ENCODE measurements around the gene ETS2.

Gene ETS2

DNA sequence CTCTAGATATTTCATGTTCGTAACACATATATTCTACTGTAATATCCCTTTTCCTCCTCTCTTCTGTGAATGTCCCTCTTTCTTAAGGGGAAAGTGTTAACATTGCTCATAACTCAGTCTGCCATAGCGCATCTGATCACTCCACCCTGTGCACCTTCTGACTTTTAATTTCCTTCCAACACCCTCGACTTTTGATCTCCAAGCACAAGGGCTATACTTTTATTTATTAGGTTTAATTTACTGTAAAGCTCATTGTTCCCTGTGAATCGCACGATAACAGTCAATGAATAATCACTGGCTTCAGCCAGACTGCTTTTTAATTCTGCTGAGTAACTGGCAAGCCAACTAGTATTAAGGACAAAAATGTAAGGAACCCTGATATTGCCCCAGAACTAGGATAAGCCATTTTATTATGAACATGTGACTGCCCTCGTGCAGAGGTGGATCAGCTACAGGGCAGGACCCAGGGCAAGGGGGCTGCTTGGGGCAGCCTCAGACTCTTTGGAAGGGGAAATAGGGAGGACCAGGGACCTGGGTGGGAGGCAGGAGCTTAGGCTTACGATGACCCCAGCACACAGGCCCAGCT is 2.6 kb upstream of the ETS2 start:
- H3K4me2 ChIP-seq (ENCODE audit: low read depth, low read length, poor library complexity, severe bottlenecking), result no peak overlapping the region
- TF ChIP-seq, protein P1, sequence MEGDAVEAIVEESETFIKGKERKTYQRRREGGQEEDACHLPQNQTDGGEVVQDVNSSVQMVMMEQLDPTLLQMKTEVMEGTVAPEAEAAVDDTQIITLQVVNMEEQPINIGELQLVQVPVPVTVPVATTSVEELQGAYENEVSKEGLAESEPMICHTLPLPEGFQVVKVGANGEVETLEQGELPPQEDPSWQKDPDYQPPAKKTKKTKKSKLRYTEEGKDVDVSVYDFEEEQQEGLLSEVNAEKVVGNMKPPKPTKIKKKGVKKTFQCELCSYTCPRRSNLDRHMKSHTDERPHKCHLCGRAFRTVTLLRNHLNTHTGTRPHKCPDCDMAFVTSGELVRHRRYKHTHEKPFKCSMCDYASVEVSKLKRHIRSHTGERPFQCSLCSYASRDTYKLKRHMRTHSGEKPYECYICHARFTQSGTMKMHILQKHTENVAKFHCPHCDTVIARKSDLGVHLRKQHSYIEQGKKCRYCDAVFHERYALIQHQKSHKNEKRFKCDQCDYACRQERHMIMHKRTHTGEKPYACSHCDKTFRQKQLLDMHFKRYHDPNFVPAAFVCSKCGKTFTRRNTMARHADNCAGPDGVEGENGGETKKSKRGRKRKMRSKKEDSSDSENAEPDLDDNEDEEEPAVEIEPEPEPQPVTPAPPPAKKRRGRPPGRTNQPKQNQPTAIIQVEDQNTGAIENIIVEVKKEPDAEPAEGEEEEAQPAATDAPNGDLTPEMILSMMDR (IDR thresholded peaks at IDR 0.05; ENCODE audit: insufficient read depth, low read length, poor library complexity, severe bottlenecking), result no peak
- no peak for TF ChIP-seq EZH2phosphoT487 (conservative IDR thresholded peaks at IDR 0.05; ENCODE audit: low read length)

DNA sequence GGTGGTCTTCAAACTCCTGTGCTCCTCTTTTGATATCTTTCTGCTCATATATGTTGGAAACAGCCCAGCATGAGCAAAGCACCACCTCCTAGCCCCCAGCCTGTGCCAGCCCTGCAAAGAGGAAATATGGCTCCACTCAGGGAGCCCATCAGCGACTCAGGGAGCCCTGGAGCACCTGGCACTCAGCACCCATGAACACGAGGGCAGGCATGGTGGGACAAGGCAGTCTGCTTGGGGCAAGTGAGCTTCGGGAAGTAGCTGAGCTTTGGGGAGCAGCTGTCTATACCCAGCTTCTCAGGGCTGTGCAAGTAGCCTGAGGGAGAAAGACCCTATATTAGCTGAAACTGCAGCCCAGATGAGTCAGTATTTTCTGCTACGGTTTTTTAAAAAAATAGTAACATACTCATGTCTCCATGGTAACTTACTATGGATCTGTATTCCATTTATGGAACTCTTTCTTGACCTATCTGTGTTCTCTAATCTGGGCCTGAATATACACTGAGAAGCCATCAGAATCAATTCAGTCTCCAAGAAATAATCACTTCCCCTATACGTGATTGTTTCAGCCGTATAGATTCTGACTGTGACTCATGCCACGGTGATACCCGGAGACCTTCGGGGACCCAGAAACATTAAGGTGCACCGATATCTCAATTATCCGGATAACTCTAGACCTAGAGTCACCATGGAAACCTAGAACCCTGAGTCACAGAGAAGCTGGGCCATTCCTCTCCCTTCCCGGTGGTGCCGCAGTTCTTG is 1.5 kb upstream of the ETS2 start:
- no peak overlapping the region for H3K4me3 ChIP-seq (ENCODE audit: insufficient read depth, low read length, poor library complexity, severe bottlenecking)
- no peaks in the 10 kb centered on the region for H3K9me3 ChIP-seq (ENCODE audit: insufficient read depth, low read length)
- H4K20me1 ChIP-seq (ENCODE audit: low read depth, low read length), result peaks cover 3% of the 10 kb centered on the region; the same call in 1 of the 2 replicates
- peak overlapping the region; percentile 85; the same call in 1 of the 2 replicates for H3K9ac ChIP-seq (ENCODE audit: low read length)
- H3K36me3 ChIP-seq (ENCODE audit: low read length), result no peaks in the 10 kb centered on the region
- peaks cover 9% of the 10 kb centered on the region; the same call in 1 of the 2 replicates for H3F3A ChIP-seq (ENCODE audit: insufficient read depth)
- H3K27ac ChIP-seq (ENCODE audit: low read depth, low read length), result no peak overlapping the region
- H3K9me2 ChIP-seq (replicated peaks; ENCODE audit: insufficient read depth, low read length), result no peaks in the 10 kb centered on the region
- H2AFZ ChIP-seq (ENCODE audit: low read depth, low read length, severe bottlenecking), result peak overlapping the region; percentile 76
- H3K27me3 ChIP-seq (ENCODE audit: low read length), result no peaks in the 10 kb centered on the region
- TF ChIP-seq EZH2phosphoT487 (conservative IDR thresholded peaks at IDR 0.05; ENCODE audit: low read length), result no peak
- TF ChIP-seq, protein P1 (IDR thresholded peaks at IDR 0.05; ENCODE audit: insufficient read depth, low read length, poor library complexity, severe bottlenecking), result no peak
- H3K4me2 ChIP-seq (ENCODE audit: low read depth, low read length, poor library complexity, severe bottlenecking), result peak overlapping the region; percentile 70
- H3K79me2 ChIP-seq (ENCODE audit: insufficient read depth, low read length), result peaks cover 29% of the 10 kb centered on the region

More for the DNA sequence above, 2.6 kb upstream of the ETS2 start:
- H3K9ac ChIP-seq (ENCODE audit: low read length), result no peak overlapping the region
- H4K20me1 ChIP-seq (ENCODE audit: low read depth, low read length), result peaks cover 3% of the 10 kb centered on the region; the same call in 1 of the 2 replicates
- H3K27ac ChIP-seq (ENCODE audit: low read depth, low read length), result no peak overlapping the region
- H2AFZ ChIP-seq (ENCODE audit: low read depth, low read length, severe bottlenecking), result no peak overlapping the region
- H3K9me3 ChIP-seq (ENCODE audit: insufficient read depth, low read length), result no peaks in the 10 kb centered on the region
- no peaks in the 10 kb centered on the region for H3K9me2 ChIP-seq (replicated peaks; ENCODE audit: insufficient read depth, low read length)
- H3K27me3 ChIP-seq (ENCODE audit: low read length), result no peaks in the 10 kb centered on the region
- peaks cover 9% of the 10 kb centered on the region; the same call in 1 of the 2 replicates for H3F3A ChIP-seq (ENCODE audit: insufficient read depth)
- no peaks in the 10 kb centered on the region for H3K36me3 ChIP-seq (ENCODE audit: low read length)
- no peak overlapping the region for H3K4me3 ChIP-seq (ENCODE audit: insufficient read depth, low read length, poor library complexity, severe bottlenecking)
- H3K79me2 ChIP-seq (ENCODE audit: insufficient read depth, low read length), result peaks cover 20% of the 10 kb centered on the region

GRCh38 chr21:38804789-38805327 is 871 bp upstream of the ETS2 start:
- Histone ChIP-seq H3F3A (ENCODE audit: insufficient read depth) (peaks cover 9% of the 10 kb centered on the region; the same call in 1 of the 2 replicates), H3K4me2 (ENCODE audit: low read depth, low read length, poor library complexity, severe bottlenecking) (peak overlapping the region; percentile 70), H3K36me3 (ENCODE audit: low read length) (no peaks in the 10 kb centered on the region), H3K9me2 (replicated peaks; ENCODE audit: insufficient read depth, low read length) (no peaks in the 10 kb centered on the region), H3K9ac (ENCODE audit: low read length) (peak overlapping the region; percentile 85), H3K9me3 (ENCODE audit: insufficient read depth, low read length) (no peaks in the 10 kb centered on the region), H3K4me3 (ENCODE audit: insufficient read depth, low read length, poor library complexity, severe bottlenecking) (peak overlapping the region; percentile 72), H3K27ac (ENCODE audit: low read depth, low read length) (no peak overlapping the region), H3K27me3 (ENCODE audit: low read length) (no peaks in the 10 kb centered on the region), H4K20me1 (ENCODE audit: low read depth, low read length) (peaks cover 3% of the 10 kb centered on the region; the same call in 1 of the 2 replicates), H3K79me2 (ENCODE audit: insufficient read depth, low read length) (peaks cover 33% of the 10 kb centered on the region), H2AFZ (ENCODE audit: low read depth, low read length, severe bottlenecking) (peak overlapping the region; percentile 76)
- TF ChIP-seq, protein P1 (IDR thresholded peaks at IDR 0.05; ENCODE audit: insufficient read depth, low read length, poor library complexity, severe bottlenecking), result peak; percentile 54
- no peak for TF ChIP-seq EZH2phosphoT487 (conservative IDR thresholded peaks at IDR 0.05; ENCODE audit: low read length)
